Germinal center (tissue), 1 donor: ENCODE results near the gene ARHGDIA.
A peak's percentile ranks its signal among the peaks of the same experiment; 100 is the strongest.

ENCODE experiments used
- DNase-seq: peaks from one replicate; pipeline ENCODE4 v3.0.0; 2012; ENCODE audit warnings: mixed read lengths, low spot score

The ARHGDIA gene

DNA sequence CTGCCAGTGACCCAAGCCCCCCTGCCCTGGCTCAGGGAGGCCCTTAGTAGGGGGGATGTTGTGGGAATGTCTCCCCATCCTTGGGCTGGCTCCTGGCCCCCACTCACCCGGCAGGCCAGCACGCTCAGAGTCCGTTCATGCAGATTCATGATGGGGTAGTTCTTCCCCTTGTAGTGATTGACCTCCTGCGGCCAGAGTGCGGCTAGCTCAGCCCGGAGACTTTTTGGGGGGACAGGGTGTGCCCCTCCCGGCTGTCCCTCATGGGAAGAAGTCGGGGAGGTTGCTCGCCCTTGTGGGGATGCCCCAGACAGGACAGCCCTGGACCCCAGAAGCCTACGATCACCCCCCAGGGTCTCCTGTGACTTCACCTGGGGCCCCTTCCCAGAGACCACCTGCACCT is 34.9 kb upstream of the ARHGDIA start:
- DNase-seq: no peak

DNA sequence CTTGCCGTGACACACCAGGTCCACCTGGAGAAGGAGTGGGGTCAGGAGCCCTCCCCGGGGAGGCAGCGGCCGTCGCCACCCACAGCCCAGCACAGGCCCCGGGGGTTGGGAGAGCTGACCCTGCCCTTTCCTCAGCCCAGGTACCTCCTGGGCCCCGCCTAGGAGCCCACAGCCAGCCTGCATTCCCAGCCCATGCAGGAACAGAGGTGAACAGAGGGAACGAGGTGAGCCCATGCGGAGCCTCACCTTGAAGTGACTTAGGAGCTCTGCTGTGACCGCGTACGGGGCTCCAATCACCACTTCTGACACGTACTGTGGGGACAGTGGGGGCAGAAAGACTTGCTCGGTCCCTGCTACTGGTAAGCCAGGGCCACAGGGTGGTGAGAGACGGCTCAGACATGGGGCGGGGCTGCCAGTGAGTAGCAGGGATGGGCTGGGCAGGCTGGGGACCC is 34.3 kb upstream of the ARHGDIA start:
- DNase-seq: no peak

- no peak for DNase-seq
These were observed 33.7 kb upstream of the ARHGDIA start for GRCh38 chr17:81904600-81905423.

- DNase-seq: no peak
These were observed 32.9 kb upstream of the ARHGDIA start for GRCh38 chr17:81903896-81904599.

DNA sequence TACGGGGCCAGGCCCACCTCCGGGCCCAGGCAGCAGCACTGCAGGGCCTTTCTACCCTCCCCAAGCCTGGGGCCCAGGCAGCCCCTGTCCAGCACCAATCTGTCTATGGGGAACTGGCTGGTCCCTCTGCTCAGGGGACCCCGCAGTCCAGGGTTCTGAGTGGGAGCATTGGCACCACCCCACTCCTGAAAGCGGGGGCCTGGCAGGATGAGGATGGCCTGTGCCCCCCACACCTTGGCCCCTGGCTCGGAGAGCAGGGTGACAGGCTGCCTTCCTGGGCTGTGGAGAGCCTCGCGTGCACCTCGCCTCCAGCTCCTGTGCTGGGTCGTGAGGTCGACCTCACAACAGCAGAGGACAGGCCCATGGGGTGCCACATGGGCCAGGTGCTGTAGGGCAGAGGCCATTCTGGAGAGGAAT is 32.3 kb upstream of the ARHGDIA start:
- no peak for DNase-seq

- DNase-seq: no peak
These were observed 31.7 kb upstream of the ARHGDIA start for GRCh38 chr17:81902653-81903414.

DNA sequence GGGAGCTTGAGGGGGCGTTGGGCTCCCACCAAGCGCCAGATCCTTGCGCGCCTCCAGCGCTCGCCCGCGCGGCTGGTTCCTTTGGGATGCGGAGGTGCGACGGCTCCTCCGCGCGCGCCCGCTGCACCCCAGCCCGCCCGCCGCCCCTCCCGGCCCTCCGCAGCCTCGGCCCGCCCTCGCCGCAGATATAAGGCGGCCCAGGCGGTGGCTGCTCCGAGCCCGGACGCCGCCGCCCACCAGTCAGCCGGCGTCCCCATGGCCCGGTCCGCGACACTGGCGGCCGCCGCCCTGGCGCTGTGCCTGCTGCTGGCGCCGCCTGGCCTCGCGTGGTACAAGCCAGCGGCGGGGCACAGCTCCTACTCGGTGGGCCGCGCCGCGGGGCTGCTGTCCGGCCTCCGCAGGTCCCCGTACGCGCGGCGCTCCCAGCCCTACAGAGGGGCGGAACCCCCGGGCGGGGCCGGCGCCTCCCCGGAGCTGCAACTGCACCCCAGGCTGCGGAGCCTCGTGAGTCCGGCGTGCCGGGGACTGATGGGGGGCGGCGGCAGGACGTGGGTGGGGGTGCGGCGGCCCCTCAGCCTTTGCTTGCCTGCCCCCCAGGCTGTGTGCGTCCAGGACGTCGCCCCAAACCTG is 31.0 kb upstream of the ARHGDIA start, which contains the start of gene NPB:
Gene NPB (plus strand): TSS at position 216 of the 630 bp plus-strand sequence. CDS start 40 bp downstream, at position 256.
- DNase-seq: no peak

- no peak for DNase-seq
These were observed 30.3 kb upstream of the ARHGDIA start for GRCh38 chr17:81901167-81902022.

DNA sequence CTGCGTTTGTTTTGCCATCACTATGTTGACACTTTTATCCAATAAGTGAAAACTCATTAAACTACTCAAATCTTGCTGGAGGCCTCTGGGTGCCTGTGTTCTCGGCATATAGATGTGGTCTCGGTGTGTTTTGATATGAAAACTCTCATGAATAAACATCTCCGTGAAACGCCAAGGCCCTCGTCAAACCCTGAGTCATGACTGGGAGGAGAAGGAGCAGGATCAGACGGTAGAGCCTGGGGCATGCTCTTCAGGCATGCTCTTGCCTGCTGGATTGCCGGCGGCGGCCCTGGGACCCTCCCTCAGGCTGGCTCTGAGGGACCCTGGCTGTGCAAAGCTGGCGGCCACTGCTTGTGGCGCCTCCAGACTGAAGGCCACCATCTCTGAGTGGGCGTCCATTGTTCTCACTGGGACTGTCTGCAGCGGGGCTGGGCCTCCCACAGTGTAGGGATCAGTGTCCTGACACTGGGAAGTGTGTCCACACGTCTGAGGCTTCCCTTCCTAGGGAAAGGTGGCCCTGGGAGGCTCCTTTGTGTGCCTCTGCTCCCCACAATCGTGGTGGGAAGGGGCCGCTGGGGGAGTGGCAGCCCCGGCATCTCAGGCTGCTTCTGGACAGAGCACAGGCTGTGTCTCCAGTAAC is 29.2 kb upstream of the ARHGDIA start:
- DNase-seq: no peak

DNA sequence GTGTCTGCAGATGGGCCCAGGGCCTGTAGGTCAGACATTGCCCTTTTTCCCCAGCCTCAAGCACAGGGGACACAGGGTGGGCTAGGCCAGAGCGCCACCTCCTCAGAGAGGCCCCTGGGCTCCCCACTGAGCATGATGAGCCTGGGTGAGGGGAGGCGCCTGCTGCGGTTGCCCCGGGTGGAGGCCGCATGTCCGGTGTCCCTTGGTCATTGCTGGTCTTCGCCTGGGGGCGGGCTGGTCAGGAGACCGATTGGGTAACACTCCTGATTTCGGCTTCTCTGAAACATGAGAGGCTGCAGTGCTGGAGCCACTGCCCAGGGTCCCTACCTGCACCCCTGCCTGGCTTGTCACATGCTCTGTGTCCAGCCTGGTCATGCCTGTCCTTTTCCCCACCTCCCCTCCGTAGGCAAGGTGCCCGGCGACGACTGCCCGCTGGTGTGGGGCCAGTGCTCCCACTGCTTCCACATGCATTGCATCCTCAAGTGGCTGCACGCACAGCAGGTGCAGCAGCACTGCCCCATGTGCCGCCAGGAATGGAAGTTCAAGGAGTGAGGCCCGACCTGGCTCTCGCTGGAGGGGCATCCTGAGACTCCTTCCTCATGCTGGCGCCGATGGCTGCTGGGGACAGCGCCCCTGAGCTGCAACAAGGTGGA is 28.5 kb upstream of the ARHGDIA start:
- DNase-seq: no peak

- DNase-seq: no peak
These were observed 27.7 kb upstream of the ARHGDIA start for GRCh38 chr17:81898885-81899284.

GRCh38 chr17:81898029-81898866 is 27.1 kb upstream of the ARHGDIA start:
- DNase-seq: no peak

- DNase-seq: no peak
These were observed 24.3 kb upstream of the ARHGDIA start for GRCh38 chr17:81895400-81895799.

GRCh38 chr17:81891303-81891552 is 20.1 kb upstream of the ARHGDIA start:
- no peak for DNase-seq

- peak; percentile 30 for DNase-seq
These were observed 19.5 kb upstream of the ARHGDIA start for GRCh38 chr17:81890447-81891302.

- no peak for DNase-seq
These were observed 18.5 kb upstream of the ARHGDIA start for GRCh38 chr17:81889602-81890001.

- DNase-seq: no peak
These were observed 18.0 kb upstream of the ARHGDIA start for GRCh38 chr17:81888988-81889595.
